IMR-90 (cell line): ENCODE results near the gene NADK2. TPM values are rescaled to one million over a fixed set of nuclear protein-coding genes. Genes with fewer than 3 reads are reported as not detected.

Experiments
- ATAC-seq: fragments of 200-7000 bp; cut with Tn5 transposase; 2 replicates; pipeline ENCODE4 v1.9.1; 2020; ENCODE audit warnings: low read depth, mild to moderate bottlenecking, moderate library complexity
- BruUV-seq: library from RNA; stranded (reverse); fragments of 400-500 nt; replicated peaks from 2 replicates; lab custom pipeline; 2021; lab: Mats Ljungman, UMichigan
- CTCF ChIA-PET: fragments of 300-600 bp; formaldehyde crosslinking; extraction: SDS; loops from one replicate; lab custom pipeline; 2021; ENCODE audit warnings: antibody characterized with exemption; lab: Yijun Ruan, JAX
- POLR2A ChIA-PET: fragments of 300-600 bp; sonication (Branson Sonifier 250); formaldehyde crosslinking; loops from one replicate; lab custom pipeline; 2022; ENCODE audit warnings: antibody characterized with exemption; ENCODE audit not compliant: unreplicated experiment; lab: Charles Lee
- DNase-seq: peaks from one replicate; pipeline ENCODE4 v3.0.0; 2013
- H2AFZ ChIP-seq: replicated peaks from 2 replicates; pipeline ENCODE3; 2013; ENCODE audit warnings: low read length, mild to moderate bottlenecking; ENCODE audit not compliant: poor library complexity
- H2AK5ac ChIP-seq: 2 replicates; pipeline ENCODE4 v1.6.1; 2013; ENCODE audit warnings: low read depth, low read length, inconsistent platforms
- H2AK9ac ChIP-seq: replicated peaks from 2 replicates; pipeline ENCODE3; 2013; ENCODE audit warnings: mild to moderate bottlenecking, low read depth, low read length, moderate library complexity; ENCODE audit not compliant: poor library complexity
- H2BK120ac ChIP-seq: 2 replicates; pipeline ENCODE4 v1.6.1; 2013; ENCODE audit warnings: low read depth, low read length, inconsistent platforms
- H2BK15ac ChIP-seq: 3 replicates; pipeline ENCODE4 v1.6.1; 2013; ENCODE audit warnings: low read depth, low read length, inconsistent platforms
- H2BK20ac ChIP-seq: 2 replicates; pipeline ENCODE4 v1.6.1; 2013; ENCODE audit warnings: low read depth, mild to moderate bottlenecking, inconsistent platforms, low read length, moderate library complexity
- H2BK5ac ChIP-seq: 2 replicates; pipeline ENCODE4 v1.6.1; 2013; ENCODE audit warnings: mild to moderate bottlenecking, low read depth, low read length, inconsistent platforms; ENCODE audit not compliant: poor library complexity, severe bottlenecking
- H3K14ac ChIP-seq: replicated peaks from 2 replicates; pipeline ENCODE4 v1.6.1; 2013; ENCODE audit warnings: low read depth, low read length, inconsistent platforms
- H3K18ac ChIP-seq: 2 replicates; pipeline ENCODE4 v1.6.1; 2013; ENCODE audit warnings: low read depth, low read length, control low read depth
- H3K23ac ChIP-seq: 2 replicates; pipeline ENCODE4 v1.6.1; 2013; ENCODE audit warnings: low read depth, low read length, inconsistent platforms
- H3K27ac ChIP-seq: 2 replicates; pipeline ENCODE4 v1.5.1; 2013; ENCODE audit warnings: mild to moderate bottlenecking, control low read depth, low read length; ENCODE audit not compliant: insufficient read depth
- H3K27me3 ChIP-seq: 2 replicates; pipeline ENCODE4 v1.6.1; 2013; ENCODE audit warnings: low read length; ENCODE audit not compliant: control insufficient read depth, insufficient read depth
- H3K36me3 ChIP-seq: 2 replicates; pipeline ENCODE4 v1.6.1; 2013; ENCODE audit warnings: low read length, mixed read lengths; ENCODE audit not compliant: control insufficient read depth, insufficient read depth
- H3K4ac ChIP-seq: 2 replicates; pipeline ENCODE4 v1.6.1; 2013; ENCODE audit warnings: low read depth, low read length, inconsistent platforms
- H3K4me1 ChIP-seq: 2 replicates; pipeline ENCODE4 v1.6.1; 2013; ENCODE audit warnings: low read length, mixed read lengths; ENCODE audit not compliant: control insufficient read depth, insufficient read depth
- H3K4me2 ChIP-seq: 2 replicates; pipeline ENCODE4 v1.6.1; 2013; ENCODE audit warnings: low read depth, mild to moderate bottlenecking, control low read depth, low read length, moderate library complexity
- H3K4me3 ChIP-seq: 2 replicates; pipeline ENCODE4 v1.5.1; 2013; ENCODE audit warnings: low read depth, mild to moderate bottlenecking, control low read depth, low read length, moderate library complexity; ENCODE audit not compliant: insufficient read depth
- H3K56ac ChIP-seq: 2 replicates; pipeline ENCODE4 v1.6.1; 2013; ENCODE audit warnings: low read length, inconsistent platforms; ENCODE audit not compliant: insufficient read depth; ENCODE audit errors: extremely low read depth
- H3K79me1 ChIP-seq, 2 experiments: 2 replicates each; pipeline ENCODE4 v1.6.1; 2013; ENCODE audit warnings: low read length in 2 of 2, inconsistent platforms in 1 of 2, low read depth in 1 of 2
- H3K9ac ChIP-seq: 2 replicates; pipeline ENCODE4 v1.6.1; 2013; ENCODE audit warnings: low read depth, low read length, control low read depth
- H3K9me1 ChIP-seq: 2 replicates; pipeline ENCODE4 v1.6.1; 2013; ENCODE audit warnings: low read length, inconsistent platforms; ENCODE audit not compliant: insufficient read depth
- H3K9me3 ChIP-seq: 2 replicates; pipeline ENCODE4 v1.6.1; 2013; ENCODE audit warnings: low read length; ENCODE audit not compliant: control insufficient read depth, insufficient read depth
- H4K20me1 ChIP-seq: 2 replicates; pipeline ENCODE4 v1.6.1; 2013; ENCODE audit warnings: low read length, inconsistent platforms; ENCODE audit not compliant: insufficient read depth
- H4K5ac ChIP-seq: 2 replicates; pipeline ENCODE4 v1.6.1; 2013; ENCODE audit warnings: mild to moderate bottlenecking, low read depth, low read length, control low read depth
- H4K8ac ChIP-seq, 2 experiments: 2 replicates each; pipeline ENCODE4 v1.6.1; 2013; ENCODE audit warnings: low read depth in 2 of 2, low read length in 2 of 2, control low read depth in 1 of 2, inconsistent platforms in 1 of 2
- H4K91ac ChIP-seq: 2 replicates; pipeline ENCODE4 v1.6.1; 2013; ENCODE audit warnings: low read depth, low read length, inconsistent platforms; ENCODE audit not compliant: insufficient read depth
- BHLHE40 ChIP-seq: fragments of 150-350 bp; IDR thresholded peaks from 2 replicates; pipeline ENCODE4 v1.6.1; 2016; ENCODE audit warnings: mild to moderate bottlenecking, low read depth, low read length
- CEBPB ChIP-seq: IDR thresholded peaks from 2 replicates; pipeline ENCODE4 v1.6.1; 2012; ENCODE audit warnings: low read depth, low read length, improper control_type of control experiment
- CHD1 ChIP-seq: IDR thresholded peaks from 2 replicates; pipeline ENCODE4 v1.6.1; 2012; ENCODE audit warnings: low read depth, low read length, improper control_type of control experiment
- CTCF ChIP-seq: conservative IDR thresholded peaks from 2 replicates; pipeline ENCODE4 v1.5.1; 2012; ENCODE audit warnings: mild to moderate bottlenecking, low read depth, low read length, improper control_type of control experiment
- ELK1 ChIP-seq: fragments of 150-350 bp; IDR thresholded peaks from 2 replicates; pipeline ENCODE4 v1.6.1; 2016; ENCODE audit warnings: low read depth, mild to moderate bottlenecking, low read length, moderate library complexity, borderline replicate concordance
- FOS ChIP-seq: fragments of 150-350 bp; IDR thresholded peaks from 2 replicates; pipeline ENCODE4 v1.6.1; 2016; ENCODE audit warnings: low read depth, low read length
- MAZ ChIP-seq: IDR thresholded peaks from 2 replicates; pipeline ENCODE4 v1.6.1; 2012; ENCODE audit warnings: low read depth, mild to moderate bottlenecking, low read length, improper control_type of control experiment, moderate library complexity, borderline replicate concordance
- MXI1 ChIP-seq: IDR thresholded peaks from 2 replicates; pipeline ENCODE4 v1.6.1; 2012; ENCODE audit warnings: low read depth, mild to moderate bottlenecking, low read length, moderate library complexity, borderline replicate concordance
- NFE2L2 ChIP-seq: fragments of 150-350 bp; IDR thresholded peaks from 2 replicates; pipeline ENCODE4 v1.6.1; 2016; ENCODE audit warnings: low read depth, mild to moderate bottlenecking, low read length
- POLR2A ChIP-seq: IDR thresholded peaks from 2 replicates; pipeline ENCODE4 v1.6.1; 2012; ENCODE audit warnings: mild to moderate bottlenecking, low read depth, low read length
- RAD21 ChIP-seq: IDR thresholded peaks from 2 replicates; pipeline ENCODE4 v1.6.1; 2012; ENCODE audit warnings: low read length, improper control_type of control experiment
- RCOR1 ChIP-seq: IDR thresholded peaks from 2 replicates; pipeline ENCODE4 v1.6.1; 2012; ENCODE audit warnings: mild to moderate bottlenecking, low read length, improper control_type of control experiment; ENCODE audit not compliant: insufficient replicate concordance
- RFX5 ChIP-seq: IDR thresholded peaks from 2 replicates; pipeline ENCODE4 v1.8.0; 2012; ENCODE audit warnings: low read depth, mild to moderate bottlenecking, low read length, moderate library complexity
- SMC3 ChIP-seq: fragments of 150-350 bp; IDR thresholded peaks from 2 replicates; pipeline ENCODE4 v1.6.1; 2016; ENCODE audit warnings: low read depth, mild to moderate bottlenecking, antibody characterized with exemption, low read length, moderate library complexity
- USF2 ChIP-seq: fragments of 150-350 bp; IDR thresholded peaks from 2 replicates; pipeline ENCODE4 v1.6.1; 2017; ENCODE audit warnings: mild to moderate bottlenecking, antibody characterized with exemption, low read length, low read depth
- WGBS, 2 experiments: methylation state at CpG; one replicate each; pipeline versions ENCODE4 v1.1.5 to v1.1.7; 2013; ENCODE audit warnings: missing lambda C conversion rate in 2 of 2; ENCODE audit not compliant: insufficient read length in 1 of 2; ENCODE audit errors: extremely low coverage in 2 of 2; 5-methylcytosine and 5-hydroxymethylcytosine counted together
- dilution Hi-C: fragments of 300-500 bp; cut with HindIII; formaldehyde crosslinking; loops from one replicate; pipeline ENCODE4 v1.14.3; 2018; ENCODE audit warnings: low sequenced_read_pairs; ENCODE audit not compliant: unreplicated experiment
- in situ Hi-C: fragments of 300-500 bp; cut with MboI; formaldehyde crosslinking; loops from 3 replicates; pipeline ENCODE4 v1.14.3; 2019; ENCODE audit warnings: low sequenced_read_pairs, inconsistent platforms, mixed read lengths
- intact Hi-C: fragments of 100-400 bp; cut with micrococcal nuclease; formaldehyde crosslinking; loops from 2 replicates; pipeline ENCODE4 v1.10.0; 2022
- polyA plus RNA-seq, 3 experiments: library from polyadenylated mRNA; depleted of rRNA; stranded (reverse); fragments of >200 nt; gene quantifications; 2 replicates each; pipeline ENCODE4 v1.2.3, GENCODE V29; 2012; ENCODE audit warnings: low replicate concordance in 1 of 3
- total RNA-seq: library from RNA; depleted of rRNA; stranded (reverse); fragments of >200 nt; gene quantifications from 2 replicates; pipeline ENCODE4 v1.2.3, GENCODE V29; 2012

Gene NADK2
- total and polyA plus RNA-seq, 2 of the 4 experiments (the other 2 are of a cell fraction): 7.4 to 17.4 TPM

- Histone ChIP-seq H3K4ac (no peak overlapping the region), H2AK9ac (no peak overlapping the region), H2BK120ac (no peak overlapping the region), H2BK5ac (no peak overlapping the region), H4K8ac (no peak overlapping the region), H2AK5ac (no peak overlapping the region), H4K5ac (no peak overlapping the region), H3K9ac (no peak overlapping the region), H4K20me1 (no peaks in the 10 kb centered on the region), H3K79me1 (peaks cover 10 to 14% of the 10 kb centered on the region in 2 experiments; a peak in 3 of 4 replicates), H3K9me1 (no peaks in the 10 kb centered on the region), H3K14ac (no peak overlapping the region), H4K91ac (no peak overlapping the region), H2AFZ (no peak overlapping the region), H2BK15ac (no peak overlapping the region), H3K27ac (no peak overlapping the region), H3K4me2 (no peak overlapping the region; the same call in 1 of the 2 replicates), H3K4me1 (peaks cover 3% of the 10 kb centered on the region; the same call in 1 of the 2 replicates), H3K36me3 (no peaks in the 10 kb centered on the region), H3K56ac (no peak overlapping the region), H3K23ac (no peak overlapping the region), H3K4me3 (no peak overlapping the region), H2BK20ac (no peak overlapping the region), H3K18ac (no peak overlapping the region), H3K27me3 (no peaks in the 10 kb centered on the region), H3K9me3 (no peaks in the 10 kb centered on the region)
- DNase-seq (no peak), ATAC-seq (no peak; the same call in 1 of the 2 replicates)
- TF ChIP-seq MAZ: no peak
- TF ChIP-seq CHD1: no peak
- TF ChIP-seq RAD21: no peak
- no peak for TF ChIP-seq RFX5
- no peak for TF ChIP-seq FOS
- TF ChIP-seq RCOR1: no peak
- no peak for TF ChIP-seq POLR2A
- no peak for TF ChIP-seq ELK1
- no peak for TF ChIP-seq MXI1
- no peak for TF ChIP-seq BHLHE40
- TF ChIP-seq SMC3: no peak
- TF ChIP-seq USF2: no peak
- TF ChIP-seq CTCF: no peak
- no peak for TF ChIP-seq NFE2L2
- no peak for TF ChIP-seq CEBPB
- BruUV-seq: no TSS peak
- intact Hi-C loops (loop anchor here (5.0 kb wide), 1 partner anchor 194 kb away; no protein-coding TSS in a partner anchor), dilution Hi-C loops (no loop called here), in situ Hi-C loops (no loop called here)
- no CpG with 5 or more reads among the region's 3 CpGs for WGBS, 2 experiments
- POLR2A ChIA-PET: no interaction called here
- CTCF ChIA-PET: interaction anchor here (0.6 kb wide), 1 partner anchor 94 kb away, joined by 3 read pairs; no protein-coding TSS in a partner anchor
Observed at GRCh38 chr5:36146390-36146789, 95.3 kb downstream of the NADK2 start.
